DND-41 (cell line): ENCODE results near the gene IRS2.

Experiments used
- ATAC-seq: fragments of 200-7000 bp; cut with Tn5 transposase; 3 replicates; pipeline ENCODE4 v1.9.1; 2021; ENCODE audit warnings: low read depth; ENCODE audit not compliant: insufficient read depth
- DNase-seq: peaks from one replicate; pipeline ENCODE4 v3.0.0-alpha.2; 2020
- H2AFZ ChIP-seq: 2 replicates; pipeline ENCODE4 v1.6.0; 2012; ENCODE audit warnings: low read depth, low read length
- H3K27ac ChIP-seq: 2 replicates; pipeline ENCODE4 v1.5.1; 2012; ENCODE audit warnings: low read length, inconsistent platforms
- H3K27me3 ChIP-seq: fragments of 200-600 bp; sonication (generic); 2 replicates; pipeline ENCODE4 v1.6.0; 2012; ENCODE audit warnings: low read length, mild to moderate bottlenecking, inconsistent platforms; ENCODE audit not compliant: insufficient read depth, poor library complexity
- H3K36me3 ChIP-seq: 2 replicates; pipeline ENCODE4 v1.5.1; 2012; ENCODE audit warnings: low read length, inconsistent platforms; ENCODE audit not compliant: insufficient read depth
- H3K4me1 ChIP-seq: 2 replicates; pipeline ENCODE4 v1.5.1; 2012; ENCODE audit warnings: mild to moderate bottlenecking, low read length; ENCODE audit not compliant: insufficient read depth
- H3K4me2 ChIP-seq: 2 replicates; pipeline ENCODE4 v1.6.0; 2012; ENCODE audit warnings: mild to moderate bottlenecking, moderate library complexity, low read length, inconsistent platforms; ENCODE audit not compliant: insufficient read depth
- H3K4me3 ChIP-seq, 2 experiments: fragments of 200-600 bp in 1 of 2; shearing (Covaris generic) in 1 of 2; 2 replicates each; pipeline ENCODE4 v1.5.1; 2012 to 2016; ENCODE audit warnings: inconsistent platforms in 2 of 2, low read length in 2 of 2, mild to moderate bottlenecking in 2 of 2, low read depth in 1 of 2, moderate library complexity in 1 of 2
- H3K79me2 ChIP-seq: 2 replicates; pipeline ENCODE4 v1.6.0; 2012; ENCODE audit warnings: low read length, inconsistent platforms; ENCODE audit not compliant: insufficient read depth
- H3K9ac ChIP-seq: 2 replicates; pipeline ENCODE4 v1.6.0; 2012; ENCODE audit warnings: low read depth, mild to moderate bottlenecking, inconsistent platforms, low read length, moderate library complexity
- H3K9me3 ChIP-seq: 2 replicates; pipeline ENCODE4 v1.5.1; 2012; ENCODE audit warnings: low read length, moderate library complexity, mild to moderate bottlenecking, inconsistent platforms; ENCODE audit not compliant: insufficient read depth, severe bottlenecking
- H4K20me1 ChIP-seq: 2 replicates; pipeline ENCODE4 v1.6.0; 2012; ENCODE audit warnings: low read length; ENCODE audit not compliant: insufficient read depth
- CTCF ChIP-seq: IDR thresholded peaks from 2 replicates; pipeline ENCODE4 v1.5.1; 2012; ENCODE audit warnings: borderline replicate concordance, low read length, moderate library complexity, mild to moderate bottlenecking; ENCODE audit not compliant: poor library complexity, severe bottlenecking; ENCODE audit errors: extremely low read depth
- EZH2 ChIP-seq: IDR thresholded peaks from 3 replicates; pipeline ENCODE4 v1.6.1; 2012; ENCODE audit warnings: borderline replicate concordance, low read depth, mild to moderate bottlenecking, moderate library complexity, low read length, inconsistent platforms; ENCODE audit not compliant: severe bottlenecking

IRS2 gene

GRCh38 chr13:109795011-109795410 is 8.6 kb upstream of the IRS2 start:
- H3K27me3 ChIP-seq = no peaks in the 10 kb centered on the region
- H3K27ac ChIP-seq = peak overlapping the region; percentile 92

GRCh38 chr13:109794095-109794494 is 7.7 kb upstream of the IRS2 start:
- Histone ChIP-seq H3K4me2 (peak overlapping the region; percentile 44), H3K9ac (peak overlapping the region; percentile 54), H3K36me3 (no peaks in the 10 kb centered on the region), H3K4me3 (no peak overlapping the region), H3K27ac (peak overlapping the region; percentile 92), H3K4me1 (peaks cover 75% of the 10 kb centered on the region), H3K9me3 (no peaks in the 10 kb centered on the region), H2AFZ (peak overlapping the region; percentile 43; the same call in 1 of the 2 replicates), H4K20me1 (no peaks in the 10 kb centered on the region), H3K27me3 (no peaks in the 10 kb centered on the region), H3K79me2 (0 out of 2 replicates have a peak, but pooled peaks cover 2% of the 10 kb centered on the region)
- peak; percentile 54 for DNase-seq
- no peak for ATAC-seq
- TF ChIP-seq CTCF (no peak), EZH2 (no peak)

More at GRCh38 chr13:109795011-109795410, 8.6 kb upstream of the IRS2 start:
- Histone ChIP-seq H2AFZ (no peak overlapping the region), H3K4me2 (peak overlapping the region; percentile 44), H3K9me3 (no peaks in the 10 kb centered on the region), H3K4me1 (peaks cover 66% of the 10 kb centered on the region), H3K79me2 (0 out of 2 replicates have a peak, but pooled peaks cover 2% of the 10 kb centered on the region), H3K36me3 (no peaks in the 10 kb centered on the region), H4K20me1 (no peaks in the 10 kb centered on the region), H3K4me3 (no peak overlapping the region), H3K9ac (peak overlapping the region; percentile 13; the same call in 1 of the 2 replicates)
- ATAC-seq = peak; percentile 64
- DNase-seq = peak; percentile 69
- TF ChIP-seq CTCF (no peak), EZH2 (no peak)

GRCh38 chr13:109792416-109793059 is 6.2 kb upstream of the IRS2 start:
- H3K9ac ChIP-seq = peak overlapping the region; percentile 54
- no peaks in the 10 kb centered on the region for H3K36me3 ChIP-seq
- H3K9me3 ChIP-seq = no peaks in the 10 kb centered on the region
- no peaks in the 10 kb centered on the region for H4K20me1 ChIP-seq
- H3K4me3 ChIP-seq = peak overlapping the region in 1 of 2 experiments; percentile 32; a peak in 2 of 4 replicates
- no peaks in the 10 kb centered on the region for H3K27me3 ChIP-seq
- H3K4me1 ChIP-seq = peaks cover 91% of the 10 kb centered on the region
- H3K4me2 ChIP-seq = peak overlapping the region; percentile 59
- TF ChIP-seq CTCF = no peak
- TF ChIP-seq EZH2 = no peak
- peak overlapping the region; percentile 92 for H3K27ac ChIP-seq
- H2AFZ ChIP-seq = peak overlapping the region; percentile 54
- 0 out of 3 replicates have a peak, but pooled peaks have one; percentile 12 for ATAC-seq
- 0 out of 2 replicates have a peak, but pooled peaks cover 2% of the 10 kb centered on the region for H3K79me2 ChIP-seq
- no peak for DNase-seq
